ENCODE results near the gene RNF186. TPM values are rescaled to one million over a fixed set of nuclear protein-coding genes. Genes with fewer than 3 reads are reported as not detected.

Gene RNF186
- total and polyA plus RNA-seq, 8 donors: 0.62 to 117 TPM; not detected in 6

DNA sequence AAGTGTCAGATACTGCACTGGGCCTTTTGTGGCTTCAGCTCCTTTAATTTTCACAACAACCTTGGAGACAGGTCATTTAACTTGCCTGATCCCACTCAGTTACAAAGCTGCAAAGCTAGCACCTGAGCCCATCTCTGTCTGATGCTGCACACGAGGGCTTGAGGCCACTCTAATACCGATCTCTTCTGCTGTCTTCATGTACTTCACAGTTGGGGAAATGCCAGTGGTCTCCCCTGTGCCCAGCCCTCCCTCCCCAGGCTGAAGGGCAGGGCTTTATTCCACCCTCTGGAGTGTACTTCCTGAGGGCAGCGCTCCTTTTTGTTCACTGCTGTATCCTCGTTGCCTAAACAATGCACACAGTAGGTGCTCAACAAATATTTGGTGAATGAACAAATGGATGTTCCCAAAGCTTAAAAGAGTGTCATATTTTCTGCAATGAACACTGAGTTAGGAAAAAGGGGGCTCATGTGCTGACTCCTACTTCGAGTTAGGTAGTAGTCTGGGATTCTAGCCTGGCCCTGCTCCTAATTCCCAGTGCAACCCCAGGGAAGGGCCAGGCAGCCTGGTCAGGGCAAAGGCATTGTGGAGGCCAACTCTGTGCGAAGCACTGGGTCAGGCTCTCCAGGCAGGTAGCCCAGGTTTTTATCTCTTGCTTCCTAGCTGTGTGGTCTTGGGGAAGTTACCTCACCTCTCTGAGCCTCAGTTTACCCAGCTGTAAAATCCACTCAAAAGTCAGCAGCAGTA lies 16.4 kb downstream of the RNF186 start:
- WGBS, 5 donors: 48 to 60% (median 55%) methylated on average over 6 of the region's 6 CpGs
- Histone ChIP-seq H3K4me1 (peaks cover 6 to 29% (median 21%) of the 10 kb centered on the region in 4 donors), H3K9me3 (no peaks in the 10 kb centered on the region), H3K4me3 (peak overlapping the region; percentile 71 to 83 (median 73)), H3K27ac (peak overlapping the region; percentile 91 to 96 (median 94)), H3K36me3 (peaks cover 0 to 15% (median 14%) of the 10 kb centered on the region in 4 donors), H3K27me3 (no peaks in the 10 kb centered on the region)
- TF ChIP-seq, protein P1, sequence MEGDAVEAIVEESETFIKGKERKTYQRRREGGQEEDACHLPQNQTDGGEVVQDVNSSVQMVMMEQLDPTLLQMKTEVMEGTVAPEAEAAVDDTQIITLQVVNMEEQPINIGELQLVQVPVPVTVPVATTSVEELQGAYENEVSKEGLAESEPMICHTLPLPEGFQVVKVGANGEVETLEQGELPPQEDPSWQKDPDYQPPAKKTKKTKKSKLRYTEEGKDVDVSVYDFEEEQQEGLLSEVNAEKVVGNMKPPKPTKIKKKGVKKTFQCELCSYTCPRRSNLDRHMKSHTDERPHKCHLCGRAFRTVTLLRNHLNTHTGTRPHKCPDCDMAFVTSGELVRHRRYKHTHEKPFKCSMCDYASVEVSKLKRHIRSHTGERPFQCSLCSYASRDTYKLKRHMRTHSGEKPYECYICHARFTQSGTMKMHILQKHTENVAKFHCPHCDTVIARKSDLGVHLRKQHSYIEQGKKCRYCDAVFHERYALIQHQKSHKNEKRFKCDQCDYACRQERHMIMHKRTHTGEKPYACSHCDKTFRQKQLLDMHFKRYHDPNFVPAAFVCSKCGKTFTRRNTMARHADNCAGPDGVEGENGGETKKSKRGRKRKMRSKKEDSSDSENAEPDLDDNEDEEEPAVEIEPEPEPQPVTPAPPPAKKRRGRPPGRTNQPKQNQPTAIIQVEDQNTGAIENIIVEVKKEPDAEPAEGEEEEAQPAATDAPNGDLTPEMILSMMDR (IDR thresholded peaks at IDR 0.05): no peak
- no peak for TF ChIP-seq POLR2A (IDR thresholded peaks at IDR 0.05)
- no peak for TF ChIP-seq EP300 (IDR thresholded peaks at IDR 0.05)
- TF ChIP-seq POLR2AphosphoS5 (IDR thresholded peaks at IDR 0.05): no peak
- intact Hi-C loops (cut with DNase I; ENCODE audit: low total_unique reads): no loop called here
- DNase-seq: no peak

DNA sequence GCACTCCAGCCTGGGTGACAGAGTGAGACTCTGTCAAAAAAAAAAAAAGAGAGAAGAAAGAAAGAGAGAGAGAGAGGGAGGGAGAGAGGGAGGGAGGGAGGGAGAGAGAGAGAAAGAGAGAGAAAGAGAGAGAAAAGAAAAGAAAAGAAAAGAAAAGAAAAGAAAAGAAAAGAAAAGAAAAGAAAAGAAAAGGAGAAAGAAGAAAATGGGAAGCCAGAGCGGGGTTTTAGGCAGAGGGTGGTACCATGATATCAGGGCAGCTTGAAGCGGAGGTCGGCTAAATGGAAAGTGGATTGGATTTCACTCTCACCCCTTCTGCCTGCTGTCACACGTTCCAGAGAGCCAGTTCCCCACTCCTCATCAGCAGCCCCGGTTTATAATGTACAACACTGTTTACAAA lies 17.3 kb downstream of the RNF186 start:
- no peak for DNase-seq
- Histone ChIP-seq H3K4me3 (no peak overlapping the region), H3K9me3 (no peaks in the 10 kb centered on the region), H3K27me3 (no peaks in the 10 kb centered on the region), H3K27ac (peak overlapping the region in 3 of 5 donors; percentile 91 to 96 (median 94)), H3K36me3 (peaks cover 0 to 23% (median 22%) of the 10 kb centered on the region in 4 donors), H3K4me1 (peaks cover 6 to 29% (median 21%) of the 10 kb centered on the region in 4 donors)
- TF ChIP-seq EP300 (IDR thresholded peaks at IDR 0.05) (no peak), POLR2A (IDR thresholded peaks at IDR 0.05) (no peak), POLR2AphosphoS5 (IDR thresholded peaks at IDR 0.05) (no peak)
- TF ChIP-seq, protein P1 (IDR thresholded peaks at IDR 0.05): no peak
- intact Hi-C loops (cut with DNase I; ENCODE audit: low total_unique reads): no loop called here
- WGBS, 5 donors: 60 to 82% (median 71%) methylated on average over 5 of the region's 5 CpGs

DNA sequence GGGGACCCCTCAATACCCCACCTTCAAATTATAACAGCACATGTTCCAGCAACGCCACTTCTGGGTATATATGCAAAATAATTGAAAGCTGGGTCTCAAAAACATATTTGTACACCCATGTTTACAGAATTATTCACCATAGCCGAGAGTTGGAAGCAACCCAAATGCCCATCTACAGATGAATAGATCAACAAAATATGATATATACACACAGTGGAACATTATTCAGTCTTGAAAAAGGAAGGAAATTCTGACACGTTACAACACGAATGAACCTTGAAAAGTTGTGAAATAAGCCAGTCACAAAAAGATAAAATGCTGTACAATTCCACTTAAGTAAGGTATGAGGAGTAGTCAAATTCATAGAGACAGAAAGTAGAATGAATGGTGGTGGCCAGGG lies 20.5 kb downstream of the RNF186 start:
- intact Hi-C loops (cut with DNase I; ENCODE audit: low total_unique reads): no loop called here
- WGBS, 5 donors: 73 to 83% (median 78%) methylated on average over 4 of the region's 4 CpGs
- peaks cover 6 to 24% (median 16%) of the 10 kb centered on the region in 4 donors for H3K4me1 ChIP-seq

DNA sequence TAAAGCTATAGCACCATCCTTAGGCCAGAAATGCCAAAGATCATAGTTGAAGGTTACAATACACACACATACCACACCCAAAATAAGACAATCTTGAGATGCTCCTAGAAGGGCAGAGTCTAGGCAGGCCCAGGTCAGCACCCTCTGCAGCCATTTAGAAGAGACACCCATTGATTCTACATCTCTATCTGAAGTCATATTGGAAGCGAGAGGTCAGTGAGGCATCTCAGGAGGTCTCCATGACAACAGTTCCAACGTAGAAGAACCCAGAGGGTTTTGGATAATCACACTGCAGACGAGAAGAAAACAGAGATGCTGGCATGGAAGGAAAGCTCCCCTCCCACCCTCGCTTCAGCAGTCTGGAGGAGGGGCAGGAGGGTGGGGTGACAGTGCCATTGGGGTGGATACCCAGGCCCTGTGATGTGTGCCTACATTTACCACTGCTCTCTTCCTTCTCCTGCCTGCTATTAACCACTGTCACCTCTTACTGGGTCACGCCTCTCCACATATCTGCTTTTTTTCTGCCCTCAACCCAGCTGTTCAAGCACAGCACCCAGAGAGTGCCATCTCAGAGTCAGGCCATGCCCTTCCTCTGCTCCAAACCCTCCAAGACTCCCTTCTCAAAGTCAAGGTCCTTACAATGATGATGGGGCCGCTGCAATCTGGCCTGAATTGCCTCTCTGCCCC lies 21.6 kb downstream of the RNF186 start:
- no peak for TF ChIP-seq POLR2A (IDR thresholded peaks at IDR 0.05)
- no peak for TF ChIP-seq EP300 (IDR thresholded peaks at IDR 0.05)
- TF ChIP-seq, protein P1 (IDR thresholded peaks at IDR 0.05): no peak
- no peak for TF ChIP-seq POLR2AphosphoS5 (IDR thresholded peaks at IDR 0.05)
- 73 to 85% (median 76%) methylated on average over 6 of the region's 6 CpGs for WGBS, 5 donors
- Histone ChIP-seq H3K27ac (no peak overlapping the region), H3K9me3 (no peaks in the 10 kb centered on the region), H3K27me3 (no peaks in the 10 kb centered on the region), H3K4me3 (no peak overlapping the region), H3K36me3 (peaks cover 0 to 51% (median 47%) of the 10 kb centered on the region in 4 donors), H3K4me1 (peaks cover 0 to 13% (median 6%) of the 10 kb centered on the region in 4 donors)
- intact Hi-C loops (cut with DNase I; ENCODE audit: low total_unique reads): no loop called here
- DNase-seq: no peak

More for the DNA sequence above, 20.5 kb downstream of the RNF186 start:
- DNase-seq: no peak
- Histone ChIP-seq H3K27me3 (no peaks in the 10 kb centered on the region), H3K9me3 (no peaks in the 10 kb centered on the region), H3K36me3 (peaks cover 0 to 48% (median 42%) of the 10 kb centered on the region in 4 donors), H3K27ac (no peak overlapping the region), H3K4me3 (no peak overlapping the region)
- no peak for TF ChIP-seq POLR2AphosphoS5 (IDR thresholded peaks at IDR 0.05)
- TF ChIP-seq POLR2A (IDR thresholded peaks at IDR 0.05): no peak
- TF ChIP-seq, protein P1 (IDR thresholded peaks at IDR 0.05): no peak
- TF ChIP-seq EP300 (IDR thresholded peaks at IDR 0.05): no peak

Measured in stomach (tissue), 9 donors.